Neuronal stem cell (in vitro differentiated cells): ENCODE data around the gene ZDHHC11.
A peak's percentile ranks its signal among the peaks of the same experiment; 100 is the strongest.
"Not testable (repeated sequence)": the region's sequence is repeated elsewhere in the genome, so short reads cannot be mapped to it uniquely, and the experiment has no call there.

Experiments used
- DNase-seq: peaks from one replicate; pipeline ENCODE4 v3.0.0-alpha.2; 2013; ENCODE audit warnings: low spot score
- H2AFZ ChIP-seq: one replicate; pipeline ENCODE4 v1.6.1; 2013; ENCODE audit warnings: mild to moderate bottlenecking, low read length, inconsistent platforms
- H2AK5ac ChIP-seq: 2 replicates; pipeline ENCODE4 v1.6.1; 2013; ENCODE audit warnings: low read depth, mild to moderate bottlenecking, inconsistent platforms, low read length, moderate library complexity, mixed read lengths
- H2BK120ac ChIP-seq: 2 replicates; pipeline ENCODE4 v1.6.1; 2013; ENCODE audit warnings: low read depth, mild to moderate bottlenecking, inconsistent platforms, low read length, moderate library complexity, mixed read lengths
- H2BK12ac ChIP-seq: one replicate; pipeline ENCODE4 v1.6.1; 2013; ENCODE audit warnings: low read length, inconsistent platforms
- H2BK15ac ChIP-seq: 2 replicates; pipeline ENCODE4 v1.6.1; 2013; ENCODE audit warnings: mild to moderate bottlenecking, low read length, inconsistent platforms, mixed read lengths
- H2BK5ac ChIP-seq: one replicate; pipeline ENCODE4 v1.6.1; 2013; ENCODE audit warnings: inconsistent platforms, mild to moderate bottlenecking, low read length, moderate library complexity
- H3K14ac ChIP-seq: one replicate; pipeline ENCODE4 v1.6.1; 2013; ENCODE audit warnings: low read length, inconsistent platforms
- H3K18ac ChIP-seq: 2 replicates; pipeline ENCODE4 v1.6.1; 2013; ENCODE audit warnings: low read length, inconsistent platforms
- H3K23ac ChIP-seq: 2 replicates; pipeline ENCODE4 v1.6.1; 2013; ENCODE audit warnings: low read depth, mild to moderate bottlenecking, mixed read lengths, low read length, inconsistent platforms; ENCODE audit not compliant: poor library complexity
- H3K27ac ChIP-seq: replicated peaks from 3 replicates; pipeline ENCODE4 v1.5.1; 2013; ENCODE audit warnings: low read length, inconsistent platforms
- H3K27me3 ChIP-seq, 3 experiments: 2 replicates each; pipeline ENCODE4 v1.6.1; 2013; ENCODE audit warnings: low read length in 3 of 3, mild to moderate bottlenecking in 2 of 3, inconsistent platforms in 1 of 3, low read depth in 1 of 3, mixed read lengths in 1 of 3, moderate library complexity in 1 of 3; ENCODE audit not compliant: control insufficient read depth in 3 of 3, insufficient read depth in 3 of 3
- H3K36me3 ChIP-seq, 2 donors: replicated peaks in 1 of 2; 2 replicates each; pipeline ENCODE4 v1.6.1; 2013; ENCODE audit warnings: low read length in 2 of 2; ENCODE audit not compliant: control insufficient read depth in 2 of 2, insufficient read depth in 2 of 2
- H3K4ac ChIP-seq: 2 replicates; pipeline ENCODE4 v1.6.1; 2013; ENCODE audit warnings: inconsistent platforms, mild to moderate bottlenecking, low read length, moderate library complexity
- H3K4me1 ChIP-seq, 2 donors: 1 replicate in 1 of 2; 2 replicates in 1 of 2; pipeline ENCODE4 v1.6.1; 2013; ENCODE audit warnings: low read length in 2 of 2, low read depth in 1 of 2; ENCODE audit not compliant: control insufficient read depth in 2 of 2, insufficient read depth in 1 of 2
- H3K4me2 ChIP-seq: one replicate; pipeline ENCODE4 v1.6.1; 2013; ENCODE audit warnings: mild to moderate bottlenecking, low read length, inconsistent platforms; ENCODE audit not compliant: insufficient read depth, poor library complexity, severe bottlenecking
- H3K4me3 ChIP-seq, 2 donors: 2 replicates each; pipeline ENCODE4 v1.5.1; 2013; ENCODE audit warnings: low read length in 2 of 2, mild to moderate bottlenecking in 2 of 2, inconsistent platforms in 1 of 2, moderate library complexity in 1 of 2
- H3K79me1 ChIP-seq: one replicate; pipeline ENCODE4 v1.6.1; 2013; ENCODE audit warnings: low read depth, mild to moderate bottlenecking, inconsistent platforms, low read length, moderate library complexity
- H3K9ac ChIP-seq: one replicate; pipeline ENCODE4 v1.6.1; 2013; ENCODE audit warnings: mild to moderate bottlenecking, low read depth, low read length, inconsistent platforms; ENCODE audit not compliant: poor library complexity
- H3K9me3 ChIP-seq, 2 donors: replicated peaks in 1 of 2; 2 replicates each; pipeline versions ENCODE3 to v1.6.1; 2013; ENCODE audit warnings: low read length in 2 of 2, mild to moderate bottlenecking in 2 of 2, inconsistent platforms in 1 of 2, low read depth in 1 of 2, mixed read lengths in 1 of 2, moderate library complexity in 1 of 2; ENCODE audit not compliant: control insufficient read depth in 2 of 2, insufficient read depth in 1 of 2
- H4K8ac ChIP-seq: one replicate; pipeline ENCODE4 v1.6.1; 2013; ENCODE audit warnings: low read depth, mild to moderate bottlenecking, inconsistent platforms, low read length, moderate library complexity
- H4K91ac ChIP-seq: one replicate; pipeline ENCODE4 v1.6.1; 2013; ENCODE audit warnings: low read length, low read depth, mild to moderate bottlenecking, inconsistent platforms; ENCODE audit not compliant: poor library complexity
- WGBS, 2 donors: extraction: QIAGEN DNeasy Blood & Tissue Kit; methylation state at CpG; one replicate each; pipeline ENCODE4 v1.1.7; 2013; ENCODE audit warnings: missing lambda C conversion rate in 2 of 2, mixed read lengths in 1 of 2; ENCODE audit not compliant: insufficient read length in 2 of 2, insufficient replicate concordance in 1 of 2; ENCODE audit errors: extremely low coverage in 2 of 2; 5-methylcytosine and 5-hydroxymethylcytosine counted together

The ZDHHC11 gene

GRCh38 chr5:842402-843221, 8.2 kb downstream of the ZDHHC11 start:
- Histone ChIP-seq H3K9ac (peak overlapping the region; percentile 60), H3K18ac (peak overlapping the region; percentile 71), H3K23ac (peak overlapping the region; percentile 65), H3K36me3 (peaks cover 3 to 10% of the 10 kb centered on the region in 2 donors), H2BK12ac (peak overlapping the region; percentile 58), H4K8ac (peak overlapping the region; percentile 65)
- not testable (repeated sequence) for H3K27ac ChIP-seq, H3K79me1 ChIP-seq, H2AK5ac ChIP-seq, DNase-seq, H3K27me3 ChIP-seq, H2BK5ac ChIP-seq, H2BK120ac ChIP-seq, H2BK15ac ChIP-seq, H3K4me2 ChIP-seq, H3K4me3 ChIP-seq, H3K14ac ChIP-seq, H2AFZ ChIP-seq, H3K9me3 ChIP-seq, H3K4me1 ChIP-seq, H3K4ac ChIP-seq, H4K91ac ChIP-seq
- WGBS, 2 donors, result no CpG with 5 or more reads among the region's 32 CpGs

GRCh38 chr5:841531-842401, 9.0 kb downstream of the ZDHHC11 start:
- H3K4ac ChIP-seq, H2BK5ac ChIP-seq, H3K9me3 ChIP-seq, H3K9ac ChIP-seq, DNase-seq, H4K8ac ChIP-seq, H3K14ac ChIP-seq, H2BK120ac ChIP-seq, H3K79me1 ChIP-seq, H3K4me1 ChIP-seq, H3K27me3 ChIP-seq, H2AK5ac ChIP-seq, H2BK15ac ChIP-seq, H2AFZ ChIP-seq, H3K23ac ChIP-seq, H3K18ac ChIP-seq, H3K27ac ChIP-seq, H3K4me3 ChIP-seq, H3K4me2 ChIP-seq: not testable (repeated sequence)
- peak overlapping the region; percentile 63 for H2BK12ac ChIP-seq
- WGBS, 2 donors, result no CpG with 5 or more reads among the region's 15 CpGs
- H4K91ac ChIP-seq, result peak overlapping the region; percentile 39
- peaks cover 3 to 10% of the 10 kb centered on the region in 2 donors for H3K36me3 ChIP-seq

- not testable (repeated sequence) for H3K9me3 ChIP-seq, H3K4ac ChIP-seq, H3K27ac ChIP-seq, H2BK15ac ChIP-seq, H4K8ac ChIP-seq, DNase-seq, H2BK12ac ChIP-seq, H3K4me2 ChIP-seq, H3K18ac ChIP-seq, H3K4me1 ChIP-seq, H3K4me3 ChIP-seq, H3K9ac ChIP-seq, H4K91ac ChIP-seq, H2BK120ac ChIP-seq, H3K79me1 ChIP-seq, H3K27me3 ChIP-seq, H3K14ac ChIP-seq, H2AFZ ChIP-seq
- Histone ChIP-seq H2AK5ac (peak overlapping the region; percentile 92), H3K36me3 (peaks cover 5 to 10% of the 10 kb centered on the region in 2 donors), H3K23ac (peak overlapping the region; percentile 73), H2BK5ac (peak overlapping the region; percentile 53)
- WGBS, 2 donors, result no CpG with 5 or more reads among the region's 10 CpGs
Measured at GRCh38 chr5:840974-841435, 9.8 kb downstream of the ZDHHC11 start.
